Adrenal gland (tissue), 12 donors: ENCODE results near the gene PTCH1. TPM values are rescaled to one million over a fixed set of nuclear protein-coding genes. Genes with fewer than 3 reads are reported as not detected.

ENCODE experiments used
- DNase-seq, 7 donors: peaks; one replicate each; pipeline ENCODE4 v3.0.0-alpha.2; 2019 to 2020
- H3K27ac ChIP-seq, 5 donors: fragments of 200-600 bp; sonication (generic) in 4 of 5; 1 replicate in 3 of 5; 2 replicates in 2 of 5; pipeline versions ENCODE4 v1.5.1 to v1.8.0; 2016 to 2020; ENCODE audit warnings: mild to moderate bottlenecking in 1 of 5
- H3K27me3 ChIP-seq: fragments of 200-600 bp; 2 replicates; pipeline ENCODE4 v1.8.0; 2021
- H3K36me3 ChIP-seq, 2 donors: fragments of 200-600 bp; replicated peaks in 1 of 2; 1 replicate in 1 of 2; 2 replicates in 1 of 2; pipeline versions ENCODE4 v1.5.1 to v1.8.0; 2018 to 2022
- H3K4me1 ChIP-seq, 2 donors: fragments of 200-600 bp; replicated peaks in 1 of 2; 1 replicate in 1 of 2; 2 replicates in 1 of 2; pipeline versions ENCODE4 v1.5.1 to v1.8.0; 2018 to 2021
- H3K4me3 ChIP-seq, 4 donors: fragments of 200-600 bp; sonication (generic) in 3 of 4; one replicate each; pipeline ENCODE4 v1.5.1; 2016 to 2018
- H3K9me3 ChIP-seq, 3 donors: fragments of 200-600 bp; sonication (generic) in 1 of 3; replicated peaks in 1 of 3; 1 replicate in 2 of 3; 2 replicates in 1 of 3; pipeline versions ENCODE4 v1.5.1 to v1.8.0; 2016 to 2021
- POLR2A ChIP-seq, 2 donors: fragments of 450-650 bp; IDR thresholded peaks; one replicate each; pipeline ENCODE4 v1.6.1; 2017; ENCODE audit warnings: antibody characterized with exemption in 2 of 2, mild to moderate bottlenecking in 2 of 2, moderate library complexity in 1 of 2
- WGBS, 4 donors: extraction: QIAGEN DNeasy Blood & Tissue Kit in 2 of 4; methylation state at CpG; one replicate each; pipeline versions ENCODE4 v1.1.5 to v1.1.7; 2013 to 2017; 5-methylcytosine and 5-hydroxymethylcytosine counted together
- intact Hi-C, 2 donors: fragments of 100-400 bp; cut with DNase I; formaldehyde crosslinking; loops; one replicate each; pipeline versions ENCODE4 v1.14.1 to v1.15.0; 2022 to 2023
- polyA plus RNA-seq, 3 donors: library from polyadenylated mRNA; stranded (reverse); fragments of 200-250 nt in 2 of 3; fragments of 350-450 nt in 1 of 3; fragmentation: Illumina TruSeq in 1 of 3; extraction: RNeasy Lipid Tissue Mini Kit (QIAGEN cat#74804) in 1 of 3; gene quantifications; one replicate each; pipeline ENCODE4 v1.2.3, GENCODE V29; 2013 to 2014
- total RNA-seq, 9 donors: library from RNA; depleted of rRNA in 4 of 9; stranded (reverse); fragments of >200 nt in 4 of 9; fragments of 120-200 nt in 1 of 9; fragmentation: NEBNext Ultra II Directional in 1 of 9; extraction: Animal tissue kit (Norgen Biotek cat#: 25700) in 1 of 9; gene quantifications; one replicate each; pipeline versions ENCODE4 v1.1.0 to v1.2.4, GENCODE V29; 2013 to 2023
- TF ChIP-seq, protein P1 (sequence below), 6 experiments: fragments of 450-650 bp in 4 of 6; fragments of 200-600 bp in 2 of 6; sonication (generic) in 1 of 6; IDR thresholded peaks; 1 replicate in 5 of 6; 2 replicates in 1 of 6; pipeline versions ENCODE4 v1.5.1 to v1.8.0; 2016 to 2021; ENCODE audit warnings: antibody characterized with exemption in 6 of 6, mild to moderate bottlenecking in 2 of 6, moderate library complexity in 1 of 6
- donor health status: healthy with polysubstance abuse.
- donor health status: Bipolar disorder and iron deficiency.
- donor health status: DM: yes; HTN: yes; CAD: no.
- donor health status: DM: no; HTN: no; CAD: no.
- donor health status: DM: no; HTN: no; CAD: no.
- donor health status: DM: yes; HTN: yes; CAD: no.

PTCH1 gene
- total and polyA plus RNA-seq, 12 donors = 2.5 to 29.8 (median 9.7) TPM

GRCh38 chr9:95498641-95499040 lies 18.1 kb downstream of the PTCH1 start:
- intact Hi-C loops = no loop called here
- Histone ChIP-seq H3K27me3 (no peaks in the 10 kb centered on the region), H3K36me3 (no peaks in the 10 kb centered on the region), H3K4me1 (no peaks in the 10 kb centered on the region), H3K27ac (peak overlapping the region in 2 of 5 donors; percentile 17 to 53), H3K4me3 (no peak overlapping the region), H3K9me3 (no peaks in the 10 kb centered on the region)
- TF ChIP-seq POLR2A (IDR thresholded peaks at IDR 0.05) = no peak
- TF ChIP-seq, protein P1, sequence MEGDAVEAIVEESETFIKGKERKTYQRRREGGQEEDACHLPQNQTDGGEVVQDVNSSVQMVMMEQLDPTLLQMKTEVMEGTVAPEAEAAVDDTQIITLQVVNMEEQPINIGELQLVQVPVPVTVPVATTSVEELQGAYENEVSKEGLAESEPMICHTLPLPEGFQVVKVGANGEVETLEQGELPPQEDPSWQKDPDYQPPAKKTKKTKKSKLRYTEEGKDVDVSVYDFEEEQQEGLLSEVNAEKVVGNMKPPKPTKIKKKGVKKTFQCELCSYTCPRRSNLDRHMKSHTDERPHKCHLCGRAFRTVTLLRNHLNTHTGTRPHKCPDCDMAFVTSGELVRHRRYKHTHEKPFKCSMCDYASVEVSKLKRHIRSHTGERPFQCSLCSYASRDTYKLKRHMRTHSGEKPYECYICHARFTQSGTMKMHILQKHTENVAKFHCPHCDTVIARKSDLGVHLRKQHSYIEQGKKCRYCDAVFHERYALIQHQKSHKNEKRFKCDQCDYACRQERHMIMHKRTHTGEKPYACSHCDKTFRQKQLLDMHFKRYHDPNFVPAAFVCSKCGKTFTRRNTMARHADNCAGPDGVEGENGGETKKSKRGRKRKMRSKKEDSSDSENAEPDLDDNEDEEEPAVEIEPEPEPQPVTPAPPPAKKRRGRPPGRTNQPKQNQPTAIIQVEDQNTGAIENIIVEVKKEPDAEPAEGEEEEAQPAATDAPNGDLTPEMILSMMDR (IDR thresholded peaks at IDR 0.05) = no peak
- no peak for DNase-seq
- WGBS, 4 donors = 64 to 83% (median 76%) methylated on average over 4 of the region's 4 CpGs

DNA sequence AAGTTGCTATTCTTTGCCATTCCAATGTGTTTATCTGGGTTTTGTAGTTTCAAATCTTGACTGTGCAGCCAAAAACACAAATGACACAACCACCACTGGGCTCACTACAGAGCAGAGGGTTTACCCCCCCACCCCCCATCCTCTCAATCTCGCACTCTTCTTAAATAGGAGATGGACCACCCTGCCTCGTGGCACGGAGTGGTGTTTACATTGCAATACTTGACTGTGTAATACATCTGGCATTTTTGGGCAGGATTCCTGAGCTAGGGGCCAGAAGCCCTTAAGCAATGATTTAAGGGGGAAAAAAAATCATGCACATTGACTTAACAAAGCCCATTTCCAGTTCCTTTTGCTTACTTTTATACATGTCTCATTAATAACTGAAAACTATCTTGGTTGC lies 19.0 kb downstream of the PTCH1 start:
- 66 to 85% (median 75%) methylated on average over 3 of the region's 3 CpGs for WGBS, 4 donors
- H3K27me3 ChIP-seq = no peaks in the 10 kb centered on the region
- TF ChIP-seq POLR2A (IDR thresholded peaks at IDR 0.05) = no peak
- TF ChIP-seq, protein P1 (IDR thresholded peaks at IDR 0.05) = no peak
- no peak overlapping the region for H3K4me3 ChIP-seq
- no peak for DNase-seq
- peak overlapping the region in 1 of 5 donors; percentile 60 for H3K27ac ChIP-seq
- no peaks in the 10 kb centered on the region for H3K36me3 ChIP-seq
- intact Hi-C loops = no loop called here
- H3K9me3 ChIP-seq = no peaks in the 10 kb centered on the region
- no peaks in the 10 kb centered on the region for H3K4me1 ChIP-seq

DNA sequence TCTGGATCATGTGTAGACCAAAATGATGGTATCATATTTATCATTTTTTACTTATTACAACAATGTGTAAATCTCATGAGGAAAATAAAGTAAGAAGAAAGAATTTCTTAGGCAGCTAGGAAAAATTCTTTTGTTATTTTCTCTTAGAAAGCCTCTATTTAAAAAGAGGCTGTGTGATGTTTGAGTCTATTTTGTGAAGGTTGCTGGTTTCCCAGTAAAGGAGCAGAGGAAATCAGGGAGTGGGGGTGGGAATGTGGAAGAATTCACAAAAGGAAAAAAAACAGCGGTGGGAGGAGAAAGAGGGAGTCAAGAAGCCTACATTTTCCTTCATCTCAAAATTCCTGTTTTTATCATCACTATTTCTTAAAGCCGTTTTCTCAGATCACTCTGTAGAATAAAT lies 20.1 kb downstream of the PTCH1 start:
- 71 to 83% (median 77%) methylated on average over 2 of the region's 2 CpGs for WGBS, 4 donors
- intact Hi-C loops = no loop called here
- no peaks in the 10 kb centered on the region for H3K36me3 ChIP-seq
- no peaks in the 10 kb centered on the region for H3K4me1 ChIP-seq
- no peak overlapping the region for H3K4me3 ChIP-seq
- no peak overlapping the region for H3K27ac ChIP-seq
- TF ChIP-seq POLR2A (IDR thresholded peaks at IDR 0.05) = no peak
- TF ChIP-seq, protein P1 (IDR thresholded peaks at IDR 0.05) = no peak
- H3K9me3 ChIP-seq = no peaks in the 10 kb centered on the region
- H3K27me3 ChIP-seq = no peaks in the 10 kb centered on the region
- no peak for DNase-seq

DNA sequence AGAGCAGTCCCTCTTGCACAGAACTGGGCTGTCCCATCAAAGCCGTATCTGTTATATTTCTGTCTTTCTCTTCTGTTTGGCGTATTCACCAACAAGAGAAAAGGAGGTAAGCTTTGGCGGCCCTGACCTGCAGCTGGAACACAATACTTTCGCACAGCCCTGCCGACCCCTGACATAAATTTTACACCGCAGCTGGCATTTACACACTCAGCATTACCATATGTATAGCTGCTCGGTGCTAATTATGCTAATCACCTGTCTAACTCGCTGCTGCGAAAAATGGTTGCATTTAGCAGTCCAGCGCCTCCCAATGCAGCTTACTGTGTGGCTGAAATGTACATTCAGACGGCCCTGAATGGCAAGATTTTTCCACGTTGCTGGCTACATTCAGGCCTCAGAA lies 20.8 kb downstream of the PTCH1 start:
- H3K4me3 ChIP-seq = no peak overlapping the region
- WGBS, 4 donors = 76 to 85% (median 83%) methylated on average over 12 of the region's 12 CpGs
- no peaks in the 10 kb centered on the region for H3K27me3 ChIP-seq
- intact Hi-C loops = no loop called here
- no peaks in the 10 kb centered on the region for H3K36me3 ChIP-seq
- no peaks in the 10 kb centered on the region for H3K4me1 ChIP-seq
- DNase-seq = no peak
- TF ChIP-seq, protein P1 (IDR thresholded peaks at IDR 0.05) = no peak
- H3K27ac ChIP-seq = peak overlapping the region in 2 of 5 donors; percentile 7 to 32
- H3K9me3 ChIP-seq = no peaks in the 10 kb centered on the region
